GM23338 (cell line): Measurements from ENCODE around the gene KATNAL2. TPM values are rescaled to one million over a fixed set of nuclear protein-coding genes. Genes with fewer than 3 reads are reported as not detected.
A peak's percentile ranks its signal among the peaks of the same experiment; 100 is the strongest.

Source experiments
- ATAC-seq: fragments of 200-7000 bp; cut with Tn5 transposase; 3 replicates; pipeline ENCODE4 v1.9.1; 2020
- DNase-seq: peaks from one replicate; pipeline ENCODE4 v3.0.0-alpha.2; 2015; ENCODE audit warnings: low spot score
- H2AFZ ChIP-seq: fragments of 200-600 bp; sonication (generic); 2 replicates; pipeline ENCODE4 v1.8.0; 2016; ENCODE audit warnings: antibody characterized with exemption, mild to moderate bottlenecking, moderate library complexity
- H3F3A ChIP-seq: fragments of 200-600 bp; sonication (generic); replicated peaks from 2 replicates; pipeline ENCODE4 v1.8.0; 2017; ENCODE audit warnings: antibody characterized with exemption, mixed run types, low read depth
- H3K27ac ChIP-seq: fragments of 200-600 bp; sonication (generic); 2 replicates; pipeline ENCODE4 v1.6.1; 2016; ENCODE audit warnings: low read depth
- H3K27me3 ChIP-seq: fragments of 200-600 bp; sonication (generic); 2 replicates; pipeline ENCODE4 v1.8.0; 2016; ENCODE audit warnings: mild to moderate bottlenecking, mixed run types, moderate library complexity; ENCODE audit not compliant: insufficient read depth
- H3K36me3 ChIP-seq: fragments of 200-600 bp; sonication (generic); 2 replicates; pipeline ENCODE4 v1.8.0; 2016; ENCODE audit warnings: mild to moderate bottlenecking; ENCODE audit not compliant: insufficient read depth
- H3K4me1 ChIP-seq: fragments of 200-600 bp; sonication (generic); 2 replicates; pipeline ENCODE4 v1.8.0; 2016; ENCODE audit warnings: mild to moderate bottlenecking, moderate library complexity; ENCODE audit not compliant: insufficient read depth
- H3K4me2 ChIP-seq: fragments of 200-600 bp; sonication (generic); 2 replicates; pipeline ENCODE4 v1.7.1; 2017; ENCODE audit warnings: mixed run types
- H3K4me3 ChIP-seq: fragments of 200-600 bp; sonication (generic); 2 replicates; pipeline ENCODE4 v1.6.1; 2016; ENCODE audit warnings: mixed run types
- H3K79me2 ChIP-seq: fragments of 200-600 bp; sonication (generic); replicated peaks from 2 replicates; pipeline ENCODE4 v1.8.0; 2017; ENCODE audit warnings: mild to moderate bottlenecking; ENCODE audit not compliant: insufficient read depth
- H3K9me2 ChIP-seq: fragments of 200-600 bp; sonication (generic); 2 replicates; pipeline ENCODE4 v1.8.0; 2017; ENCODE audit not compliant: insufficient read depth
- H4K20me1 ChIP-seq: fragments of 200-600 bp; sonication (generic); replicated peaks from 2 replicates; pipeline ENCODE4 v1.8.0; 2017; ENCODE audit warnings: mild to moderate bottlenecking; ENCODE audit not compliant: insufficient read depth
- H3K27ac Mint-ChIP-seq: 2 replicates; pipeline ENCODE4 v1.8.0; 2020; ENCODE audit warnings: inconsistent platforms, mild to moderate bottlenecking, moderate library complexity, mixed read lengths
- H3K27me3 Mint-ChIP-seq: 3 replicates; pipeline ENCODE4 v1.8.0; 2022; ENCODE audit warnings: low read depth, mild to moderate bottlenecking, moderate library complexity, mixed read lengths, inconsistent platforms; ENCODE audit not compliant: insufficient read depth, poor library complexity
- H3K36me3 Mint-ChIP-seq: 3 replicates; pipeline ENCODE4 v1.8.0; 2021; ENCODE audit warnings: low read depth, mild to moderate bottlenecking, inconsistent platforms, moderate library complexity, mixed read lengths
- H3K4me1 Mint-ChIP-seq: 3 replicates; pipeline ENCODE4 v1.8.0; 2020; ENCODE audit warnings: mild to moderate bottlenecking, inconsistent platforms, mixed read lengths
- H3K4me3 Mint-ChIP-seq: 3 replicates; pipeline ENCODE4 v1.8.0; 2021; ENCODE audit warnings: moderate library complexity, mild to moderate bottlenecking, inconsistent platforms, mixed read lengths
- H3K9me3 Mint-ChIP-seq: 3 replicates; pipeline ENCODE4 v1.8.0; 2020; ENCODE audit warnings: moderate library complexity, mild to moderate bottlenecking, inconsistent platforms, mixed read lengths
- CTCF ChIP-seq, 2 experiments: fragments of 200-600 bp in 1 of 2; sonication (generic) in 1 of 2; conservative IDR thresholded peaks; 2 replicates each; pipeline versions ENCODE4 v1.5.1 to v1.6.1; 2016 to 2017; ENCODE audit warnings: antibody characterized with exemption in 2 of 2, low read depth in 2 of 2, mild to moderate bottlenecking in 2 of 2, moderate library complexity in 1 of 2
- JUNB ChIP-seq: IDR thresholded peaks from one replicate; pipeline ENCODE4 v1.6.1; 2016; ENCODE audit warnings: antibody characterized with exemption; ENCODE audit not compliant: unreplicated experiment
- POLR2AphosphoS5 ChIP-seq: IDR thresholded peaks from 2 replicates; pipeline ENCODE4 v1.6.1; 2016; ENCODE audit warnings: antibody characterized with exemption, low read depth
- REST ChIP-seq: IDR thresholded peaks from one replicate; pipeline ENCODE4 v1.6.1; 2018; ENCODE audit warnings: antibody characterized with exemption; ENCODE audit not compliant: unreplicated experiment
- STAT1 ChIP-seq: IDR thresholded peaks from one replicate; pipeline ENCODE4 v1.6.1; 2016; ENCODE audit warnings: antibody characterized with exemption; ENCODE audit not compliant: unreplicated experiment
- ZNF114 ChIP-seq: fragments of 250-450 bp; sonication (Bioruptor Pico); IDR thresholded peaks from 2 replicates; pipeline ENCODE4 v1.5.0; 2020; ENCODE audit warnings: mild to moderate bottlenecking, moderate library complexity
- ZNF331 ChIP-seq: fragments of 250-450 bp; sonication (Bioruptor Pico); IDR thresholded peaks from 2 replicates; pipeline ENCODE4 v1.5.0; 2020; ENCODE audit warnings: low read depth, mild to moderate bottlenecking, moderate library complexity
- polyA plus RNA-seq: library from polyadenylated mRNA; unstranded; fragments of >200 nt; fragmentation: Nextera tagmentation; extraction: Ambion mirVana; gene quantifications from 2 replicates; pipeline ENCODE4 v1.2.1, GENCODE V29; 2016
- total RNA-seq: library from RNA; depleted of rRNA; stranded (reverse); fragments of >200 nt; shearing (Covaris generic); gene quantifications from 2 replicates; pipeline ENCODE4 v1.2.3, GENCODE V29; 2014

Gene KATNAL2
- total and polyA plus RNA-seq, 2 experiments from 2014 or later, result 11.8 TPM

GRCh38 chr18:47063096-47063495, 145.7 kb downstream of the KATNAL2 start:
- DNase-seq (no peak), ATAC-seq (no peak)
- Mint-ChIP-seq H3K36me3 (no peaks in the 10 kb centered on the region; the same call in 1 of the 3 replicates), H3K9me3 (no peaks in the 10 kb centered on the region), H3K4me3 (no peak overlapping the region), H3K27me3 (no peaks in the 10 kb centered on the region), H3K27ac (no peak overlapping the region), H3K4me1 (no peaks in the 10 kb centered on the region)
- H3K4me1 ChIP-seq, result no peaks in the 10 kb centered on the region
- peaks cover 6% of the 10 kb centered on the region; the same call in 1 of the 2 replicates for H3K9me2 ChIP-seq
- H4K20me1 ChIP-seq, result 0 out of 2 replicates have a peak, but pooled peaks cover 5% of the 10 kb centered on the region
- no peaks in the 10 kb centered on the region for H3K36me3 ChIP-seq
- no peak for TF ChIP-seq REST
- TF ChIP-seq POLR2AphosphoS5, result no peak
- TF ChIP-seq CTCF (conservative IDR thresholded peaks at IDR 0.05; ENCODE audit: low read depth in 2 of 2), result no peak
- TF ChIP-seq ZNF114 (CRISPR knock-in tag), result no peak
- TF ChIP-seq STAT1, result no peak
- no peaks in the 10 kb centered on the region for H3F3A ChIP-seq
- H3K4me3 ChIP-seq, result no peak overlapping the region
- H3K79me2 ChIP-seq, result no peaks in the 10 kb centered on the region
- no peaks in the 10 kb centered on the region for H3K27me3 ChIP-seq
- no peak overlapping the region for H3K27ac ChIP-seq
- no peak overlapping the region for H3K4me2 ChIP-seq
- no peak overlapping the region for H2AFZ ChIP-seq

- Histone ChIP-seq H3K27me3 (no peaks in the 10 kb centered on the region), H3K9me2 (no peaks in the 10 kb centered on the region), H3K4me1 (peaks cover 10% of the 10 kb centered on the region; the same call in 1 of the 2 replicates), H3K36me3 (no peaks in the 10 kb centered on the region), H2AFZ (no peak overlapping the region), H4K20me1 (0 out of 2 replicates have a peak, but pooled peaks cover 2% of the 10 kb centered on the region), H3K4me2 (no peak overlapping the region), H3K4me3 (no peak overlapping the region), H3K27ac (no peak overlapping the region), H3F3A (no peaks in the 10 kb centered on the region), H3K79me2 (no peaks in the 10 kb centered on the region)
- DNase-seq (no peak), ATAC-seq (no peak)
- H3K4me1 Mint-ChIP-seq, result peaks cover 12% of the 10 kb centered on the region; the same call in 2 of the 3 replicates
- no peak overlapping the region for H3K4me3 Mint-ChIP-seq
- no peaks in the 10 kb centered on the region for H3K27me3 Mint-ChIP-seq
- H3K9me3 Mint-ChIP-seq, result no peaks in the 10 kb centered on the region
- H3K36me3 Mint-ChIP-seq, result no peaks in the 10 kb centered on the region; the same call in 2 of the 3 replicates
- TF ChIP-seq JUNB (no peak), ZNF331 (peak; percentile 75)
- H3K27ac Mint-ChIP-seq, result no peak overlapping the region
These were observed 150.2 kb downstream of the KATNAL2 start for GRCh38 chr18:47067648-47068047.
